ENCODE data around the gene THSD7A.

THSD7A gene

GRCh38 chr7:11714205-11714604 lies 117.8 kb downstream of the THSD7A start:
- Mint-ChIP-seq H3K9me3 (no peaks in the 10 kb centered on the region), H3K4me3 (no peak overlapping the region)

GRCh38 chr7:11713352-11713751 lies 118.6 kb downstream of the THSD7A start:
- H3K36me3 Mint-ChIP-seq (ENCODE audit: low read depth) = no peaks in the 10 kb centered on the region
- H3K9me3 Mint-ChIP-seq = no peaks in the 10 kb centered on the region
- no peaks in the 10 kb centered on the region for H3K27me3 Mint-ChIP-seq (ENCODE audit: low read depth)
- no peak overlapping the region for H3K4me3 Mint-ChIP-seq
- H3K27ac Mint-ChIP-seq = no peak overlapping the region
- no peaks in the 10 kb centered on the region for H3K4me1 Mint-ChIP-seq (ENCODE audit: low read depth)

More at GRCh38 chr7:11714205-11714604, 117.8 kb downstream of the THSD7A start:
- H3K27me3 Mint-ChIP-seq (ENCODE audit: low read depth) = no peaks in the 10 kb centered on the region
- no peak overlapping the region for H3K27ac Mint-ChIP-seq
- no peaks in the 10 kb centered on the region for H3K4me1 Mint-ChIP-seq (ENCODE audit: low read depth)
- H3K36me3 Mint-ChIP-seq (ENCODE audit: low read depth) = no peaks in the 10 kb centered on the region

- H3K4me3 Mint-ChIP-seq = no peak overlapping the region
Observed at GRCh38 chr7:11710377-11710776, 121.6 kb downstream of the THSD7A start.

GRCh38 chr7:11709196-11709595 lies 122.8 kb downstream of the THSD7A start:
- H3K27me3 Mint-ChIP-seq (ENCODE audit: low read depth) = no peaks in the 10 kb centered on the region
- no peaks in the 10 kb centered on the region for H3K36me3 Mint-ChIP-seq (ENCODE audit: low read depth)
- no peaks in the 10 kb centered on the region for H3K4me1 Mint-ChIP-seq (ENCODE audit: low read depth)
- no peak overlapping the region for H3K4me3 Mint-ChIP-seq
- no peaks in the 10 kb centered on the region for H3K9me3 Mint-ChIP-seq
- no peak overlapping the region for H3K27ac Mint-ChIP-seq

More at GRCh38 chr7:11710377-11710776, 121.6 kb downstream of the THSD7A start:
- Mint-ChIP-seq H3K27ac (no peak overlapping the region), H3K36me3 (ENCODE audit: low read depth) (no peaks in the 10 kb centered on the region), H3K27me3 (ENCODE audit: low read depth) (no peaks in the 10 kb centered on the region), H3K9me3 (no peaks in the 10 kb centered on the region), H3K4me1 (ENCODE audit: low read depth) (no peaks in the 10 kb centered on the region)

GRCh38 chr7:11707606-11708193 lies 124.3 kb downstream of the THSD7A start:
- Mint-ChIP-seq H3K4me1 (ENCODE audit: low read depth) (no peaks in the 10 kb centered on the region), H3K4me3 (no peak overlapping the region), H3K36me3 (ENCODE audit: low read depth) (no peaks in the 10 kb centered on the region), H3K9me3 (no peaks in the 10 kb centered on the region), H3K27me3 (ENCODE audit: low read depth) (no peaks in the 10 kb centered on the region), H3K27ac (no peak overlapping the region)

- no peaks in the 10 kb centered on the region for H3K9me3 Mint-ChIP-seq
- no peaks in the 10 kb centered on the region for H3K36me3 Mint-ChIP-seq (ENCODE audit: low read depth)
- no peak overlapping the region for H3K4me3 Mint-ChIP-seq
- no peaks in the 10 kb centered on the region for H3K27me3 Mint-ChIP-seq (ENCODE audit: low read depth)
- no peaks in the 10 kb centered on the region for H3K4me1 Mint-ChIP-seq (ENCODE audit: low read depth)
- no peak overlapping the region for H3K27ac Mint-ChIP-seq
Observed at GRCh38 chr7:11706666-11707605, 125.1 kb downstream of the THSD7A start.

- Mint-ChIP-seq H3K27me3 (ENCODE audit: low read depth) (no peaks in the 10 kb centered on the region), H3K4me1 (ENCODE audit: low read depth) (no peaks in the 10 kb centered on the region), H3K4me3 (no peak overlapping the region), H3K36me3 (ENCODE audit: low read depth) (no peaks in the 10 kb centered on the region), H3K27ac (no peak overlapping the region), H3K9me3 (no peaks in the 10 kb centered on the region)
Observed at GRCh38 chr7:11703829-11704228, 128.2 kb downstream of the THSD7A start.

GRCh38 chr7:11702938-11703337 lies 129.1 kb downstream of the THSD7A start:
- Mint-ChIP-seq H3K9me3 (no peaks in the 10 kb centered on the region), H3K27ac (no peak overlapping the region), H3K4me3 (no peak overlapping the region), H3K27me3 (ENCODE audit: low read depth) (no peaks in the 10 kb centered on the region), H3K4me1 (ENCODE audit: low read depth) (no peaks in the 10 kb centered on the region), H3K36me3 (ENCODE audit: low read depth) (no peaks in the 10 kb centered on the region)

GRCh38 chr7:11701829-11702560 lies 130.0 kb downstream of the THSD7A start:
- Mint-ChIP-seq H3K9me3 (no peaks in the 10 kb centered on the region), H3K36me3 (ENCODE audit: low read depth) (no peaks in the 10 kb centered on the region), H3K4me1 (ENCODE audit: low read depth) (no peaks in the 10 kb centered on the region), H3K27ac (no peak overlapping the region), H3K4me3 (no peak overlapping the region), H3K27me3 (ENCODE audit: low read depth) (no peaks in the 10 kb centered on the region)

- no peaks in the 10 kb centered on the region for H3K9me3 Mint-ChIP-seq
- no peak overlapping the region for H3K27ac Mint-ChIP-seq
- no peaks in the 10 kb centered on the region for H3K4me1 Mint-ChIP-seq (ENCODE audit: low read depth)
- no peak overlapping the region for H3K4me3 Mint-ChIP-seq
- no peaks in the 10 kb centered on the region for H3K36me3 Mint-ChIP-seq (ENCODE audit: low read depth)
- no peaks in the 10 kb centered on the region for H3K27me3 Mint-ChIP-seq (ENCODE audit: low read depth)
Observed at GRCh38 chr7:11699666-11700065, 132.3 kb downstream of the THSD7A start.

GRCh38 chr7:11698384-11698871 lies 133.6 kb downstream of the THSD7A start:
- H3K9me3 Mint-ChIP-seq = no peaks in the 10 kb centered on the region
- H3K4me3 Mint-ChIP-seq = no peak overlapping the region
- no peak overlapping the region for H3K27ac Mint-ChIP-seq
- no peaks in the 10 kb centered on the region for H3K36me3 Mint-ChIP-seq (ENCODE audit: low read depth)
- H3K4me1 Mint-ChIP-seq (ENCODE audit: low read depth) = no peaks in the 10 kb centered on the region
- H3K27me3 Mint-ChIP-seq (ENCODE audit: low read depth) = no peaks in the 10 kb centered on the region

GRCh38 chr7:11690395-11690794 lies 141.6 kb downstream of the THSD7A start:
- H3K27ac Mint-ChIP-seq = no peak overlapping the region
- no peaks in the 10 kb centered on the region for H3K36me3 Mint-ChIP-seq (ENCODE audit: low read depth)
- H3K4me3 Mint-ChIP-seq = no peak overlapping the region
- H3K4me1 Mint-ChIP-seq (ENCODE audit: low read depth) = no peaks in the 10 kb centered on the region
- H3K9me3 Mint-ChIP-seq = no peaks in the 10 kb centered on the region
- no peaks in the 10 kb centered on the region for H3K27me3 Mint-ChIP-seq (ENCODE audit: low read depth)

GRCh38 chr7:11689096-11689495 lies 142.9 kb downstream of the THSD7A start:
- no peak overlapping the region for H3K27ac Mint-ChIP-seq
- H3K4me1 Mint-ChIP-seq (ENCODE audit: low read depth) = no peaks in the 10 kb centered on the region
- H3K4me3 Mint-ChIP-seq = no peak overlapping the region
- H3K36me3 Mint-ChIP-seq (ENCODE audit: low read depth) = no peaks in the 10 kb centered on the region
- no peaks in the 10 kb centered on the region for H3K9me3 Mint-ChIP-seq
- no peaks in the 10 kb centered on the region for H3K27me3 Mint-ChIP-seq (ENCODE audit: low read depth)

GRCh38 chr7:11681461-11681860 lies 150.5 kb downstream of the THSD7A start:
- Mint-ChIP-seq H3K27ac (no peak overlapping the region), H3K9me3 (peaks cover 24% of the 10 kb centered on the region), H3K27me3 (ENCODE audit: low read depth) (no peaks in the 10 kb centered on the region), H3K4me3 (no peak overlapping the region), H3K4me1 (ENCODE audit: low read depth) (no peaks in the 10 kb centered on the region), H3K36me3 (ENCODE audit: low read depth) (no peaks in the 10 kb centered on the region)

Measured in T-helper 1 cell treated with Interleukin-12 subunit alpha and Interleukin-12 subunit beta and Interleukin-4 antibody, amounts not matched to agents 30 μg/mL and 1 μg/mL, for 36 hours (primary cell).